NCI-H2107 treated with DMSO at 0.1 percent for 48 hours (cell line): ENCODE results near the gene HEXB.

Experiments
- DNase-seq: peaks from one replicate; lab custom pipeline; 2025; ENCODE audit not compliant: unreplicated experiment; lab: John Stamatoyannopoulos, UW

The HEXB gene

DNA sequence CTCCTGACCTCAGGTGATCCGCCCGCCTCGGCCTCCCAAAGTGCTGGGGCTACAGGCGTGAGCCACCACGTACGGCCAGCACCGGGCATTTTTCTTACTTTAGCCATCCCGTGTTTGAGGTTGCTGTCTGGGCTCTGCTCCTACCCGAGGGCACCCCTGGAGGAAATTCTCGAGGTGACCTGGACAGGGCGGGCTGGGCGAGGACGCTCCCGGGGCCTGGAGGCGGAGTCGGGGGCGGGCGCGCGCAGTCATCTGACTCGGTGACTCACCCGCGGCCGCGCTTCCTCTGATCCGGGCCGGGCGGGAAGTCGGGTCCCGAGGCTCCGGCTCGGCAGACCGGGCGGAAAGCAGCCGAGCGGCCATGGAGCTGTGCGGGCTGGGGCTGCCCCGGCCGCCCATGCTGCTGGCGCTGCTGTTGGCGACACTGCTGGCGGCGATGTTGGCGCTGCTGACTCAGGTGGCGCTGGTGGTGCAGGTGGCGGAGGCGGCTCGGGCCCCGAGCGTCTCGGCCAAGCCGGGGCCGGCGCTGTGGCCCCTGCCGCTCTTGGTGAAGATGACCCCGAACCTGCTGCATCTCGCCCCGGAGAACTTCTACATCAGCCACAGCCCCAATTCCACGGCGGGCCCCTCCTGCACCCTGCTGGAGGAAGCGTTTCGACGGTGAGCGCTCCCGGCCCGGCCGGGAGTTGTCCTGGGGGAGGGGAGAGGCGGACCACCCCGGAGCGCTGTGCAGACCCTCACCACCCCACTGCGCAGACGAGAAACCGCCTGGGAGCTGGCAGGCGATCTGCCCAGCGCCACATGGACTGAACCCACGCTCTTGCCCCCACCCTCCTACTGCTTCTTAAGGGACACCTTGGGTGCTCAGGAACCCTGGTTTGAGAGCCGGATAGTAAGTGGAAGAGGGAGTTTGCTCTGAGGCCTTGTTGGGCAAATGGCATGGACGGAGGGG, at the start of gene HEXB:
Gene HEXB, plus strand, starts transcription at position 334 of the 952 bp plus-strand sequence. Its CDS starts 28 bp downstream, at position 362.
- no peak for DNase-seq

DNA sequence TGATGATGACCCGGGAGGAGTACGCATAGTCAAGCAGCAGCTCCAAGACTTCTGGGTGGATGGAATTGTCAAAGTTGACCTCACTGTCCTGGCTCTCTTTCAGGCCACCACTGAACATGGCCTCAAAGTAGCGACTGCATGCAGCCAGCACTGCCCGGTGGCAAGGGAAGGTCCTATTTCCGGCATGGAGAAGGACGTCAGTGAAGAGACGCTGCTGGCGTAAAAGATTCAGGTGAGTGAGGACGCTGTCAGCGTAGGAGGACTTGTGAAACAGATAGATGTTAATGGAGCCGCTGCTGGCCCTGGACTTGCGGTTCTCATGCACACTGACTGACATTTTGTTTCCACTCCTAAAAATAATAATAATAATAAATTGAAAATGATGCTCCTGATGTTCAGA, 48.9 kb upstream of the HEXB start:
- DNase-seq, result no peak

DNA sequence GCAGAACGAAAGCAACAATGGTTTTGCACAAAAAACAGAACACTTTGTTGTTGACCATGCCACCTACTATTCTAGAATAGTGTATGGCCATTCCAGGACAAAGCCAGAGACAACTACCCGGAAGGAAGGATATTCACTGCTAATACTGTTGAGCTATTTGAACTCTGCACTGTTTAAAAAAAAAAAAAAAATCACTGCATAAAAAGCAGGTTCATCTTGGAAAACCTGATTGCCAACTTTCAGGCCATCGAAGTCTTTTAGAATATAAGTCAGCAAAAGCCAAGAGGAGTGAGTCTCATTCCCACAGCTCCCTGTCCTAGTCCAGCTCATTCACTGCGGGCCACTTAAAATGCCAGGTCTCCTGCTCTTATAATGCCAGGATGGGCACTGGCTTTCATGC, 48.5 kb upstream of the HEXB start:
- DNase-seq, result no peak

DNA sequence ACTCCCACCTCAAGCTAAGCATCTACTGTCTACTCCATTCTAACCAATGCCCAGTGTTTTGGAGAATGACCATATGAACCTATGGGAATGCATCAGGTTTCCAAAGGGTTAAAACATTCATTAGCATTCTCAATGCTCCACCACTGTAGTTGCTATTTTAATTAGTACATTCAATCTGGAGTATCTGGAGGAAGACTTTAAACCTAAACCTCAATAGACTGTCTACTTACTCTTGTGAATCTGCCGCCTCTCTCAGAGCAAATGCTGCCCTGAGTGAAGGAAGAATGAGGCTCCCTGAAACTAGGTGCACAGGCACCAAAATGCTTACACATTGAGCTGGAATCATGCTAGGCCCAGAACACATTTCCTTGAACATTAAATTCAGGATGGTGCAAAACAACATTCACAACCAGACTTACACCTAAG, 46.5 kb upstream of the HEXB start:
- no peak for DNase-seq

DNA sequence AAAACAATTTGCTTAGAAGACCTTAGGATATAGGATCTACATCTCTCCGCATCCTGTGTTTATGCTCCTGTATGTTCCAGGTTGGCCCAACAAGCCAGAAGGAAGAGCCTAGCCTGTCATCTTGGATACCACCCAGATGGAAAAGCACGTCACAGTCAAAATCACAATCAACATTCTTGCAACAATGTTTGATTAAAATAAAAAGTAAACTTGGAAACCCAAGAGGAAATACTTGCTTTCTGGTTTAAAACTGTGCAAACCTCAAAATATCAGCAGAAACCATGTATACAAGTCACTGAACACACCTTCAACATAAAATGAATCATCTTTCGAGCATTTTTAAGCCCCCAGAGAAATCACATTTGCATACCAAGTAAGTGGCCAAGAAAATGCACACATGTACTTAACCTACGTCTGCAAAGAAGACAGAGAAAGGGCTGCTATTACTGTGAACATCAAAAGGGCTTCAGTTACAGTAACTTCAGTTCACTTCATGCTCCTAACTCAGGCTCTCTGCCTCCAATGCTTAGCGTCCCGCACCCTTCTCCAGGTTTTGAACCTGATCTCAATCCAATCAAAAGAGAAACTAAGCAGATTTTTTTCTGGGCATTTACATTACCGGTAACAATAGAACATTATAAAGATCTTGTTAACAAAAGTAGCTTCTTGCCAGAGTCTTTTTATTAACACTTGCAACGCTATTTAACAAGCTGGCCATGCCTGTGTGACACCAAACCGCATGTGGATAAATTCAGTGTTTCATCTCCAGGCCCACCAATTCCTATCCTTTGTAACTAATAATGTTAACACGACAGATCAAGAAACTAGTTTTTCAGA, 45.8 kb upstream of the HEXB start:
- no peak for DNase-seq

DNA sequence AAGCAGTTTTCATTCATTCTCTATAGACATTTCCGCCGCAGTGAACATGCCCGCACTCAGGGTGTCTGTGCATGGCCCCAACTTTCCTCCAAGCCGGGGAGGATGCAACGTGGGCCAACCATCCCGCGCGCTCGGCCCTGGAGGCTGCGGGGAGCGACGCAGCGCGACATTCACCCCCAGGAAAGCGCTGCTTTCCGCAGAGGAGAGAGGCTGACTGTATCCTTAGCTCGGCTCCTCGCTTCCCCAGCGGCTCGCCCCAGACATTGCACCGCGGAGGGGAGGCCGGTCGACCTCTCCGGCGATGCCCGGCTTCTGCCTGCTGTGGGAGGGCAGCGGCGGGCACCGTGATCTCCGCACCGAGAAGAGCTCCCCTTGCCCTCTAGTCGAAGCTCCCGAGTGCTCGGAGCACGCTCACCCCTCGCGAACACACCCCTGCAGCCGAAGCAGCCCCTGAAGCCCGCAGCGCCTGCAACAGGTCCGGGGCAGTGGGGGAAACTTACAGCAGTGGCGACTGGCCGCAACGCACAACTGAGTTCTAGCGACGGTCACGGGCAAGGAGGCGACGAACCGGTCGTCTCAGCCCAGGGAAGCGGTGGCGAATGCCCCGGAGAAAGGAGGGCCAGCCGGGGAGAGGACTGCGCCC, 45.1 kb upstream of the HEXB start:
- no peak for DNase-seq

DNA sequence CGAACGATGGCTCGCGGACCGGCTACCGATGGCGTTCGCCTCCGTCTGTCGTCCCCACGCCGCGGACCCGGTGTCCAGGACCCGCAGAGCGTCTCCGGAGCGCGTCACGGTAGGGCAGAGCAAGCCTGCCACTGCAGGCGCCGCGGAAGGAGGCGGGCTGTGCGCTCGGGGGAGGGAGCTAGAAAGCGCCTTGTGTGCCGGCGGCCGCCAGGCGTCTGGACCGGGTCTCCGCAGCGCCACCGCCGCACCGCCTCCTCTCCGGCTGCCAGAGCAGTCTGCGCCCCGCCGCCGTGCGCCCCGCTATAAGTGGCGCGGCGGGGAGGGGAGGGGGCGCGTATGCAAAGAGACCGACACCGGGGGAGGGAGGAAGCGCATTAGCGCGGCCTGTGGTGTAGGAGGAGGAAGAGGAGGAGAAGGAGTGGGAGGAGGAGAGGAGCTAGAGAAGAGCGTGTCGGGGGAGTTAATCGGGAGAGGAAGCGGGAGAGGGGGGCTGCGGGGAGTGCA, 44.5 kb upstream of the HEXB start, which contains the start of gene ENC1:
Gene ENC1, minus strand, starts transcription at position 279 of the 504 bp plus-strand sequence. CDS start 4,243 bp downstream, outside the sequence.
- DNase-seq, result peak; percentile 11

DNA sequence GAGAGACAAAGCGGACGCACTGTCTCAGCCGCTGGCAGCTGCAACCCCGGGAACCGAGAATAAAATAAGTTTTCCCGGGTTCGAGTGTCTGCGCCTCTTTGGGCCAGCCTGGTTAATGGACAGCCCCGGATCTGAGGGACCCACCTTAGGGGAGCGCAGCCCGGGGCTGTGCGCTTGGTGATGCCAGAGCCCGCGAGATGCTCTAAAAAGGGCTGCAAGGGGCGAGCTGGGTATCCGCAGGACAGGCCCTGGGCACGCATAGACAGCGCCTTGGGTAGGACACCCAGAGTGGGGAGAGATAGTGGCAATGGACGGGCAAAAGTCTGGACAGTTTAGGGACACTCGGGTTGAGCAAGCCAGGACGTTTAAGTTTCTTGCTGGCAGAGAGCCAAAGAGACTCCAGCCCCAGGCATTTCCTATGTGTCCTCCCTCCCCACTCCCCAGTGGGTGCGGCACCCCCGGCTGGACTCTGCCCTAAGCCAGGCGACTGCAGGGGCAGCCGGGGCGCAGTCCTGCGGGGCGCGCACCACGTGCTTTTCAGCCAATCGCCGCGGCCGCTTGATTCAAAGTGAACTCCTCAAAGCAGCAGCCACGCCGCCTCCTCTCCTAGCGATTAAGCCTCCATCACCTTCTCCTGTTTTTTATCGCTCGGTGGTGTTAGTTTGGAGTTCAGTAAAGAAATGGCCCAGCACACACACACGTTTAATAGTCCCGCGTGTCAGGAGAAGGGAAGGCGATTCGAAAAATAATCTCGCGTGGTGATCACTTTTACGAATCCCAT, 43.9 kb upstream of the HEXB start:
- no peak for DNase-seq

DNA sequence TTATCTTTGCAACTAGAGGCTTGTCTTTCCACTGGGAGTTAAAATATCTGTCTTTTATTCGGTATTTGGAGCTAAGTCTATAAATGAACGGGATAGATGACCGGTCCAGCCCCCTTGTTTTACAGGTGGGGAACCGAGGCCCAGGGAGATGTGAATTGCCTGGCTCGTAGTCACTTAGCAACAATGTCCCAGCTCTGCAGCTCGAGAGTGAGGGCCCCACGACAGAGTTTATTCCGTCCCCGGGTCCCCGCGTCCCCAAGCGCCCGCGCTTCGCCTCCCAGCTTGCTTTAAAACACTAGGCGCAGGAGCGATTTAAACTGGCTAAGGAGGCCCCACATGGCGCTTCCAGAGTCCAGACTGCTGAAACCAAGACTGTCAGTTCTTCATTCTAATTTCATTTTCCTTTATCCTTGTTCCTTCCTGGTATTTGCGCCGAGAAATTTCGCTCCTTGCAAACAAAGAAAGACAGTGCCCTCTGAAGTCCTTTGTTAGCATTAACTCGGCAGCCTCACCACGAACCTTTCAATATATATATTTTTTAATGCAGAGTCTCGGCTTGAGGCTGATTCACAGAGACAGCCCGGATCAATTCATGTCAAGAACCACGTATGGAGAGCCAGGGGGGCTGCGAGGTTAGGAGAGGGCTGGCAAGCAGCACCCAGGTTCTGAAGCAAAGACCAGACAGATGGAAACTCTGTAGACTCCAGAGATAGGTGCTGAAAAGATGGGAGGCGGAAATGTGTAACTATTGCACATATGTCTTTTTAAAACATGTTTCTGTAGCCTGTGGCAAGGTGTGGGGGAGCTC, 43.1 kb upstream of the HEXB start:
- DNase-seq, result no peak

DNA sequence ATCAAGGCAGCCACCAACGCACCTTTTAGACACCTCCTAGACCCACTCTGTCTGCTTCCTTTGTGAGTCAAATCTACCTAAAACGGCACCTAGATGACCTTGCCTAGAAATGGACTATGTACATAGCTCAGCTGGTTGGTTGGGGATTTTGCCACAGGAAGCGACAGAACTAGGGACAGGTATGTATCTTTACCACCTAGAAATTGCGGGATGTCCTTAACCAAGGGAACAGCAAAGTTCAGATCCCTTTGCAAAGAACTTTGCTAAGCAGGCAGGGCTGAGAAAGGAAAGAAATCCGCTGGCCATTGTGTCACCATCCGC, 42.5 kb upstream of the HEXB start:
- no peak for DNase-seq

DNA sequence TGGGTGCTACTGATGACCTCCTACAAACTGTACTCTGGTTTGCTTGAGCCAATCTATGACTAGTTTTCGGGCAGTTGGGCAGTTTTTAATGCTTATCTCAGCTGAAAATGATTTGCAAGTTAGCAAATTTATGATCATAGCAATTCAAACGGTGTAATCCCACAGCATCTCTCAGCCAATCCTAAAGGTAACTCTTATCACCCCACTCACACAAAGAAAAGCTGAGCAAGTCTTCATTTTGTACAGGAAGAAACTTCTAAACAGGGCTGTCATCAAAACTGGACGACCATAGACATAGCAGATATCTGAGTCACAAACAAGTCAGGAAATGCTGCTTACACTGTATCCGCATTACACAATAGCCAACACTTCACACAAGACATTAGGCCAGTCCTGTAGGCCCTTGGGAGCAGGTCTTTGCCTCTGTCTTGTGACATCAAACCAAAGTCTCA, 41.9 kb upstream of the HEXB start:
- no peak for DNase-seq

DNA sequence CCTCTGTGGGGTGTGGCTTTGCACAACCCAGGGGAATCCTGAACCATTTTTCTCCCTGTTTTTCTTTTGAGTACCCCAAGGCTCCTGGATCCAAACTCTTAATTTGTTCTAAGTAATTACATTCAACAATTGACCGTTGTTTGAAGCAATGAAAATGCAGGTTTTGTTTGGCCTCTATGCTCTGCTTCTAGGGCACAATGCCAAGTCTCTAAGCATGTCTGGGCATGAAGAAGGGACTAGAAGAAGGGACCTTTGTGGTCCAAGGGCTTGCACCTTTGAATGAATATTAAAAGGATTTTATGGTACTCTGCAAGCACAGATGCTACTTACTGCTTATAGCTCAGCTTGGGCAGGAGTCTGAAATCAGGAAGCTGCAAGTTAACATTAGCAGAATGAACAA, 37.9 kb upstream of the HEXB start:
- no peak for DNase-seq

DNA sequence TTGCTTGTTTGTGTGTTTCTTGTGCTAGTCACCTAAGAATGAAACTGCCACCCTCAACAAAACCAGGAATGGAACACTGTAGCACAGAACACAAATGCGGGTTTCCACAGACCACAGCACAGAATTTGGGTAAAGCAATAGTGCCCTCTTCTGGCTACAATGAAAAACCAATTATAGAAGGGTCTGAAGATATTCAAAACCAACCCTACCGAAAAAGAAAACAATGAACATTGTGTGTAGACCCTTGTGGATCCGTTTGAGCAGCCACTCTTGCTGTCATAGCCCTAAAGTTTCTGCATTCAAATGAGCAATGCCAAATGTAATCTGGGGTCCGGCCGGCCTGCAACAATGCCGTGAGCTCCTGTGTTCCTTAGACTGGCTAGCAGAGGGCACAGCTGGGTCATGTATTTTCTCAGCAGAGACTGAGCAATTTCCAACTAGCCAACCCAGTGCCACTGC, 36.2 kb upstream of the HEXB start:
- peak; percentile 60 for DNase-seq

DNA sequence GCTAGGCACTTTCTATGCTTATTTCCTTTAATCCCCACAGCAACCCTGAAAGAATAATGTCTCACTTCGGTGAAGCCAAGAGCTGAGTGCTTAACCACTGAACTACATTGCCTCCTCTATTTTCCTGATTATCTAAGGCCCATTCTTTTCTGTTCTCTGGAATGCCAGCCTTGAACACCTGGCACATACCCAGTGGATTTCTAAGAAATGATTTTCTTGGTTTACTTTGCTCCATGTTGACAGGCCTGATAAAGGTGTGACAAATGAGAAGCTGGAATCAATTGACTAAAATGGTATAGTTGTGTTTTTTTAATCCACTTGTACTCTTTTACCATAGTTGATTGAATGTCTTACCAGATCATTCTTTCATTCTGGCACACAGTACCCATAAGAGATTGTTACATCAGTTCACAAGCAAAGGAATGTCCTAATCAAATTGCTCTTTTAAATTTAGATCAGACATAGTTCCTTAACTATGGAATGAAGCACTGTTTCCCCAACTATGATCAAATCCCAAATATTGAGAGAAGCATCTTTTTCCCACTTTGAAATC, 35.5 kb upstream of the HEXB start:
- DNase-seq, result no peak

DNA sequence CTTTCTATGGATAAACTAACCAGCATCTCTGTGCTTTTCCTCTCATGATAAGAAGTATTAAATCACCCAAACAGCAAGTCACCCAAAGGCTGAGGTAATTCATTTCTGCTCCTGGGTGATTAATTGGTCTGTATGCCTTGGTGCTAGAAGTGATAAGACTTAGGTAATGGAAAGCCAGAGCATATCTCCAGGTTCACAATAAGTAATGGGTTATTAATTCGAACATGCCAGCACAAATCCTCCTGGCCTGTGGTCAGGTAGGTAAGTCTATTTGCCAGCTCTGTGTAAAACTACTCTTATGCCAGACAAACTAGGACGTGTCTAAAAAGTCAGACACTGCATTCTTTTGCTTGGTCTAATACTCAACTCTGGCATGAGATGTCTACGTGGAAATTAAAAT, 33.3 kb upstream of the HEXB start:
- DNase-seq, result no peak

DNA sequence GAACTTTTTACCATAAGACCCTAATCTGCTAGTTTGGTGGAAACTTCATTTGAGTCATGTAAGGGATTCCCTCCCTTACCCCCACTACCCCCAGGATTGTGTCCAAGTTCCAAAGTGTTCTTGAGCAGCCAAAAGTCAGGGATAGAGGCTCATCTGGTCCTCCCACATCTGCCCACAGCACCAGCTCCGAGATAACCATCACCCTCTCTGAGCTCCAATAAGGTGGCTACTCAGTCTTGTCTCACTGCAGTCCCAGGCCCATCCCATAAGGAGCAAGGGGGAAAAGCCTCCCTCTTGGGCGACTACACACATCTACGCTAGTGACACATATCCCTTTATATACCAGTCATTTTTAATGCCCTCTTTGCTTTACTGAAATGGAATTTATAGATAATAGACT, 32.5 kb upstream of the HEXB start:
- no peak for DNase-seq

DNA sequence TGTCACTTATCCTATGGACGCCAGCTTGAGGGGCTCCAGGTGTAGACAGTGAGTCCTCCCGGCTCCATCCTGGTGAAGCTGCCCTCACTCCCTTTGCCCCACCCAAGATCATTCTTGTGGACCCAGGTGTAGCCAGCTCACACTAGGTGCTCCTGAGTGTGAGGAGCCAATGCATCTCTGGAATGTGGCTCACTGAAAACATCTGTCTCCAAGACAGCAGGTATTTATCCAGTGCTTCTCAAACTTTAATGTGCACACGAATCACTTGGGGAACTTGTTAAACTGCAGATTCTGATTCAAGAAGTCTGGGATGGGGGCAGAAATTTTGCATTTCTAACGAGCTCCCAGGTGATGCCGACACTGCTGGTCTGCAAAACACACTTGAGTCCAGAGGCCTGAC, 31.0 kb upstream of the HEXB start:
- DNase-seq, result no peak

DNA sequence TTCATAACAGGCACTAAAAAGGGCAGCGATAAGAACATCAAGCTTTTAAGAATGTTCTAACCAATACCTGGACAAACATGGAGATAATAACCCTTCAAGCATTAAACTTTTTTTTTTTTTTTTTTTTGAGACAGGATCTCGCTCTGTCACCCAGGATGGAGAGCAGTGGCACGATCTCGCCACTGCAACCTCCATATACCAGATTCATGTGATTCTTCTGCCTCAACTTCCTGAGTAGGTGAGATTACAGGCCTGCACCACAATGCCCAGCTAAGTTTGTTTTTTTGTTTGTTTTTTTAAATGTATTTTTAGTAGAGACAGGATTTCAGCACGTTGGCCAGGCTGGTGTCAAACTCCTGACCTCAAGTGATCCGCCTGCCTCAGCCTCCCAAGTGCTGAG, 29.8 kb upstream of the HEXB start:
- no peak for DNase-seq

DNA sequence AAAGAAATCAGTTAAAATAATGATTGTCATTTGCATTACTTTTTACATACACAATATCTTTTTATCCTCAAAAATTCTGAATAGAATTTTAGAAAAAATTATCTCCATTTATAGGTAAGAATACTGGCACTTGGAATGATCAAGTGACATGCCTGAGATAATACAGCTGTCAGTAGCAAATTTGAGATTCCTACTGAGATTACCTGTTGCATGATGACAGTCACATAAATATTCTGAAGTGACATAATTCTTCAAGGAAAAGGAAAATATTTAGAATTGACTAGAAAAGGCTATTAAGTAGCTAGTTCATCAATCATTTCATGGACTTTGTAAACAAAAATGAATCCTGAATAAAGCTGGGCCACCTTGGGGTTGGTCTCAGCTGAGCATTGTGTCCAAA, 29.3 kb upstream of the HEXB start:
- DNase-seq, result no peak
